WTC11 (cell line): ENCODE results near the gene CACNA1H. TPM values are rescaled to one million over a fixed set of nuclear protein-coding genes. Genes with fewer than 3 reads are reported as not detected.
A peak's percentile ranks its signal among the peaks of the same experiment; 100 is the strongest.

Experiments used
- ATAC-seq: fragments of 200-7000 bp; cut with Tn5 transposase; 2 replicates; pipeline ENCODE4 v1.10.0; 2021; ENCODE audit warnings: mild to moderate bottlenecking, moderate library complexity
- CTCF ChIA-PET: fragments of 300-600 bp; sonication (Branson Sonifier 250); formaldehyde crosslinking; loops from one replicate; lab custom pipeline; 2021; ENCODE audit warnings: antibody characterized with exemption; lab: Charles Lee
- POLR2A ChIA-PET: fragments of 350-600 bp; sonication (Branson Sonifier 250); formaldehyde crosslinking; loops from one replicate; lab custom pipeline; 2021; ENCODE audit warnings: antibody characterized with exemption; lab: Charles Lee
- DNase-seq: peaks from one replicate; pipeline ENCODE4 v3.0.0; 2021; ENCODE audit warnings: low spot score
- H3K27ac Mint-ChIP-seq: 2 replicates; pipeline ENCODE4 v1.8.0; 2021; ENCODE audit warnings: mixed read lengths
- H3K27me3 Mint-ChIP-seq: 2 replicates; pipeline ENCODE4 v1.8.0; 2021; ENCODE audit warnings: low read depth, mild to moderate bottlenecking, moderate library complexity, mixed read lengths
- H3K36me3 Mint-ChIP-seq: 2 replicates; pipeline ENCODE4 v1.8.0; 2021; ENCODE audit warnings: mixed read lengths
- H3K4me1 Mint-ChIP-seq: 2 replicates; pipeline ENCODE4 v1.8.0; 2022; ENCODE audit warnings: mixed read lengths
- H3K4me3 Mint-ChIP-seq: 2 replicates; pipeline ENCODE4 v1.8.0; 2021; ENCODE audit warnings: mild to moderate bottlenecking, moderate library complexity, mixed read lengths
- H3K9me3 Mint-ChIP-seq: 2 replicates; pipeline ENCODE4 v1.8.0; 2021; ENCODE audit warnings: mixed read lengths
- ATF1 ChIP-seq: sonication (generic); formaldehyde crosslinking; IDR thresholded peaks from 2 replicates; pipeline ENCODE4 v1.8.1; 2023; ENCODE audit warnings: mild to moderate bottlenecking, moderate library complexity, missing genetic modification reagents
- IRF2 ChIP-seq: sonication (generic); formaldehyde crosslinking; IDR thresholded peaks from 2 replicates; pipeline ENCODE4 v1.8.0; 2022; ENCODE audit warnings: low read depth, missing genetic modification reagents, borderline replicate concordance
- KAT7 ChIP-seq: sonication (generic); formaldehyde crosslinking; IDR thresholded peaks from 2 replicates; pipeline ENCODE4 v1.8.1; 2023; ENCODE audit warnings: missing genetic modification reagents, mild to moderate bottlenecking, borderline replicate concordance
- NFYB ChIP-seq: sonication (generic); formaldehyde crosslinking; conservative IDR thresholded peaks from 2 replicates; pipeline ENCODE4 v1.8.0; 2022; ENCODE audit warnings: low read depth, missing genetic modification reagents
- NR1H2 ChIP-seq: sonication (generic); formaldehyde crosslinking; IDR thresholded peaks from 2 replicates; pipeline ENCODE4 v1.9.0; 2021; ENCODE audit warnings: mild to moderate bottlenecking, moderate library complexity, missing genetic modification reagents
- OVOL2 ChIP-seq: fragments of 250-450 bp; sonication (Bioruptor Pico); IDR thresholded peaks from 2 replicates; pipeline ENCODE4 v1.9.0; 2021; ENCODE audit warnings: mild to moderate bottlenecking, borderline replicate concordance
- PRRX2 ChIP-seq: fragments of 250-450 bp; sonication (Bioruptor Pico); IDR thresholded peaks from 2 replicates; pipeline ENCODE4 v1.8.0; 2021; ENCODE audit warnings: mild to moderate bottlenecking
- ZNF219 ChIP-seq: sonication (generic); formaldehyde crosslinking; IDR thresholded peaks from 2 replicates; pipeline ENCODE4 v1.8.0; 2023; ENCODE audit warnings: missing genetic modification reagents, mild to moderate bottlenecking, borderline replicate concordance
- ZNF263 ChIP-seq: sonication (generic); formaldehyde crosslinking; IDR thresholded peaks from 2 replicates; pipeline ENCODE4 v1.8.1; 2022; ENCODE audit warnings: low read depth, mild to moderate bottlenecking, moderate library complexity, missing genetic modification reagents
- ZNF423 ChIP-seq: fragments of 250-450 bp; sonication (Bioruptor Pico); IDR thresholded peaks from 2 replicates; pipeline ENCODE4 v2.1.2; 2022; ENCODE audit warnings: mild to moderate bottlenecking, moderate library complexity
- ZNF671 ChIP-seq: fragments of 250-450 bp; sonication (Bioruptor Pico); IDR thresholded peaks from 2 replicates; pipeline ENCODE4 v1.8.0; 2021; ENCODE audit warnings: mild to moderate bottlenecking
- total RNA-seq: library from RNA; stranded (reverse); gene quantifications from 3 replicates; pipeline ENCODE4 v1.2.3, GENCODE V29; 2021
- TF ChIP-seq, protein P1 (sequence below): sonication (generic); formaldehyde crosslinking; IDR thresholded peaks from 2 replicates; pipeline ENCODE4 v1.8.1; 2023; ENCODE audit warnings: mild to moderate bottlenecking, missing genetic modification reagents, moderate library complexity
- TF ChIP-seq, protein P2 (sequence below): sonication (generic); formaldehyde crosslinking; IDR thresholded peaks from 2 replicates; pipeline ENCODE4 v1.8.1; 2022; ENCODE audit warnings: low read depth, missing genetic modification reagents, borderline replicate concordance
- TF ChIP-seq, protein P3 (sequence below): sonication (generic); formaldehyde crosslinking; IDR thresholded peaks from 2 replicates; pipeline ENCODE4 v1.8.0; 2023; ENCODE audit warnings: mild to moderate bottlenecking, missing genetic modification reagents
- TF ChIP-seq, protein P4 (sequence below): fragments of 250-450 bp; sonication (Bioruptor Pico); conservative IDR thresholded peaks from 2 replicates; pipeline ENCODE4 v1.9.0; 2021; ENCODE audit warnings: mild to moderate bottlenecking
- TF ChIP-seq, protein P5 (sequence below): sonication (generic); formaldehyde crosslinking; IDR thresholded peaks from 2 replicates; pipeline ENCODE4 v1.8.1; 2022; ENCODE audit warnings: low read depth, mild to moderate bottlenecking, moderate library complexity, missing genetic modification reagents, borderline replicate concordance
- TF ChIP-seq, protein P6 (sequence below): sonication (generic); formaldehyde crosslinking; IDR thresholded peaks from 2 replicates; pipeline ENCODE4 v1.8.1; 2023; ENCODE audit warnings: mild to moderate bottlenecking, missing genetic modification reagents

The CACNA1H gene
- total RNA-seq, 1 experiment from 2014 or later: 38.0 TPM

DNA sequence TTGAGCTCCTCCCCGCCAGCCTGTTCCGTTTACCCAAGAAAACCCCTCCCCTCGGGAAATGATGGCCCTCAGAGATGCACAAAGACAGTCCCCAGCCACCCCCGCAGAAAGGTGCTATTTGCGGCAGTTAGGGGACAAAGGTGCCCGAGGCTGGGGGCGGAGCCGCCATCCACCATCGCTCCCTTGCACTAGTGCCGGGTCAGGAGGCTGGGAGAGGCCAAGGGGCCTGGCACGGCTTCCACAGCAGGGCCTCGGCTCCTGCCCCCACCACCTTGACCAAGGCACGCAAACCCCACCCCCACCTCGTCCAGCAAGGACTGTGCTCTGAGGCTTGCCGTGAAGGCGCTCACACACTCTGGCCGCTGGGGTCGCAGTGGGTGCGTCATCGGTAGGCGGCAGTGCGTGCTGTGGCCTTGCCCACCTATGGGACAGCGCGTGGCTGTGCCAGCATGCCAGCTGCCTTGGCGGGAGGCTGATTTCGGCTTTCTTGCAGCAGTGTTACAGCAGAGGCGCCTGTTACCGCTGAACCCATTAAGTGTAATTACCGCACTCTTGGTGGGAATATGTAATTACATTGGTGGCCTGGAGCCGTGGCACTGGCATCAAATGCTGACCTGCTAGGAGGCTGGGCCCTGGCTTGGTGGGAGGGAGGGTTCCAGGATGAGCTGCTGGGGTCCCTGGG, 40.4 kb downstream of the CACNA1H start:
- no peaks in the 10 kb centered on the region for H3K9me3 Mint-ChIP-seq
- TF ChIP-seq KAT7 (CRISPR knock-in tag): no peak
- no peak for TF ChIP-seq OVOL2
- TF ChIP-seq NFYB (CRISPR knock-in tag): no peak
- TF ChIP-seq ZNF263 (CRISPR knock-in tag): no peak
- TF ChIP-seq PRRX2 (CRISPR knock-in tag): no peak
- TF ChIP-seq, protein P1, sequence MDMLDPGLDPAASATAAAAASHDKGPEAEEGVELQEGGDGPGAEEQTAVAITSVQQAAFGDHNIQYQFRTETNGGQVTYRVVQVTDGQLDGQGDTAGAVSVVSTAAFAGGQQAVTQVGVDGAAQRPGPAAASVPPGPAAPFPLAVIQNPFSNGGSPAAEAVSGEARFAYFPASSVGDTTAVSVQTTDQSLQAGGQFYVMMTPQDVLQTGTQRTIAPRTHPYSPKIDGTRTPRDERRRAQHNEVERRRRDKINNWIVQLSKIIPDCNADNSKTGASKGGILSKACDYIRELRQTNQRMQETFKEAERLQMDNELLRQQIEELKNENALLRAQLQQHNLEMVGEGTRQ (CRISPR knock-in tag): no peak
- TF ChIP-seq, protein P2, sequence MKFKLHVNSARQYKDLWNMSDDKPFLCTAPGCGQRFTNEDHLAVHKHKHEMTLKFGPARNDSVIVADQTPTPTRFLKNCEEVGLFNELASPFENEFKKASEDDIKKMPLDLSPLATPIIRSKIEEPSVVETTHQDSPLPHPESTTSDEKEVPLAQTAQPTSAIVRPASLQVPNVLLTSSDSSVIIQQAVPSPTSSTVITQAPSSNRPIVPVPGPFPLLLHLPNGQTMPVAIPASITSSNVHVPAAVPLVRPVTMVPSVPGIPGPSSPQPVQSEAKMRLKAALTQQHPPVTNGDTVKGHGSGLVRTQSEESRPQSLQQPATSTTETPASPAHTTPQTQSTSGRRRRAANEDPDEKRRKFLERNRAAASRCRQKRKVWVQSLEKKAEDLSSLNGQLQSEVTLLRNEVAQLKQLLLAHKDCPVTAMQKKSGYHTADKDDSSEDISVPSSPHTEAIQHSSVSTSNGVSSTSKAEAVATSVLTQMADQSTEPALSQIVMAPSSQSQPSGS: no peak
- no peak for TF ChIP-seq IRF2 (CRISPR knock-in tag)
- TF ChIP-seq, protein P3, sequence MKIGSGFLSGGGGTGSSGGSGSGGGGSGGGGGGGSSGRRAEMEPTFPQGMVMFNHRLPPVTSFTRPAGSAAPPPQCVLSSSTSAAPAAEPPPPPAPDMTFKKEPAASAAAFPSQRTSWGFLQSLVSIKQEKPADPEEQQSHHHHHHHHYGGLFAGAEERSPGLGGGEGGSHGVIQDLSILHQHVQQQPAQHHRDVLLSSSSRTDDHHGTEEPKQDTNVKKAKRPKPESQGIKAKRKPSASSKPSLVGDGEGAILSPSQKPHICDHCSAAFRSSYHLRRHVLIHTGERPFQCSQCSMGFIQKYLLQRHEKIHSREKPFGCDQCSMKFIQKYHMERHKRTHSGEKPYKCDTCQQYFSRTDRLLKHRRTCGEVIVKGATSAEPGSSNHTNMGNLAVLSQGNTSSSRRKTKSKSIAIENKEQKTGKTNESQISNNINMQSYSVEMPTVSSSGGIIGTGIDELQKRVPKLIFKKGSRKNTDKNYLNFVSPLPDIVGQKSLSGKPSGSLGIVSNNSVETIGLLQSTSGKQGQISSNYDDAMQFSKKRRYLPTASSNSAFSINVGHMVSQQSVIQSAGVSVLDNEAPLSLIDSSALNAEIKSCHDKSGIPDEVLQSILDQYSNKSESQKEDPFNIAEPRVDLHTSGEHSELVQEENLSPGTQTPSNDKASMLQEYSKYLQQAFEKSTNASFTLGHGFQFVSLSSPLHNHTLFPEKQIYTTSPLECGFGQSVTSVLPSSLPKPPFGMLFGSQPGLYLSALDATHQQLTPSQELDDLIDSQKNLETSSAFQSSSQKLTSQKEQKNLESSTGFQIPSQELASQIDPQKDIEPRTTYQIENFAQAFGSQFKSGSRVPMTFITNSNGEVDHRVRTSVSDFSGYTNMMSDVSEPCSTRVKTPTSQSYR (CRISPR knock-in tag): no peak
- TF ChIP-seq, protein P4, sequence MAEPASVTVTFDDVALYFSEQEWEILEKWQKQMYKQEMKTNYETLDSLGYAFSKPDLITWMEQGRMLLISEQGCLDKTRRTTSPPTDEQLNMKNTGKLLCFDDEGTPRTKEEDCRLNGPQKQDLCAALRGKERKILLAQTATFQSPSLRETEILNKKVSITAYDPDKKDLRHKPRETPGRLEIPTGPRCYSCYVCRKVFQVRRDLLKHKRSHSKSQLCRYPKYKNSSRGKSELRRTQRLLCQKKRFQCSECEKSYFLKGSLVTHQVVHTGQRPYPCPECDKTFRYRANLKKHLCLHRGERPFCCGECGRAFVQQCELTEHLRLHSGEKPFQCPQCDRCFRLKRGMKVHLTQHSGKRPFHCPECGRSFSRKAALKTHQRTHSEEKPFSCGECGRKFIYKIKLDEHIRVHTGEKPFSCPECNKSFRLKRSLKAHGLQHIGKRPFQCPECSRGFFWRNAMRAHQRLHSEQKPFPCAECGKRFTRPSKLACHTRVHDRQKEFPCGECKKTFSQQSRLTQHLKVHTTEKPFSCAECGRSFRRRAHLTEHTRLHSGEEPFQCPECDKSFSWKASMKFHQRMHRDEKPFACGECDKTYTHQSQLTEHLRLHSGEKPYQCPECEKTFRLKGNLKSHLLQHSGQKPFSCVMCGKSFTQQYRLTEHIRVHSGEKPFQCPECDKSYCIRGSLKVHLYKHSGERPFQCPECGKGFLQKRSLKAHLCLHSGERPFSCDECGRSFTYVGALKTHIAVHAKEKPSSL (CRISPR knock-in tag): no peak
- TF ChIP-seq, protein P5, sequence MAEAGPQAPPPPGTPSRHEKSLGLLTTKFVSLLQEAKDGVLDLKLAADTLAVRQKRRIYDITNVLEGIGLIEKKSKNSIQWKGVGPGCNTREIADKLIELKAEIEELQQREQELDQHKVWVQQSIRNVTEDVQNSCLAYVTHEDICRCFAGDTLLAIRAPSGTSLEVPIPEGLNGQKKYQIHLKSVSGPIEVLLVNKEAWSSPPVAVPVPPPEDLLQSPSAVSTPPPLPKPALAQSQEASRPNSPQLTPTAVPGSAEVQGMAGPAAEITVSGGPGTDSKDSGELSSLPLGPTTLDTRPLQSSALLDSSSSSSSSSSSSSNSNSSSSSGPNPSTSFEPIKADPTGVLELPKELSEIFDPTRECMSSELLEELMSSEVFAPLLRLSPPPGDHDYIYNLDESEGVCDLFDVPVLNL: no peak
- TF ChIP-seq ZNF671 (CRISPR knock-in tag): no peak
- H3K4me3 Mint-ChIP-seq: no peak overlapping the region
- no peaks in the 10 kb centered on the region for H3K27me3 Mint-ChIP-seq
- no peak for ATAC-seq
- H3K27ac Mint-ChIP-seq: no peak overlapping the region
- CTCF ChIA-PET: interaction anchor here (0.7 to 1.5 kb wide), 9 partner anchors 12 to 93 kb away, joined by 3 to 7 read pairs (median 4); no protein-coding TSS in a partner anchor
- H3K4me1 Mint-ChIP-seq: 0 out of 2 replicates have a peak, but pooled peaks cover 4% of the 10 kb centered on the region
- POLR2A ChIA-PET: no interaction called here
- no peaks in the 10 kb centered on the region for H3K36me3 Mint-ChIP-seq
- no peak for DNase-seq

DNA sequence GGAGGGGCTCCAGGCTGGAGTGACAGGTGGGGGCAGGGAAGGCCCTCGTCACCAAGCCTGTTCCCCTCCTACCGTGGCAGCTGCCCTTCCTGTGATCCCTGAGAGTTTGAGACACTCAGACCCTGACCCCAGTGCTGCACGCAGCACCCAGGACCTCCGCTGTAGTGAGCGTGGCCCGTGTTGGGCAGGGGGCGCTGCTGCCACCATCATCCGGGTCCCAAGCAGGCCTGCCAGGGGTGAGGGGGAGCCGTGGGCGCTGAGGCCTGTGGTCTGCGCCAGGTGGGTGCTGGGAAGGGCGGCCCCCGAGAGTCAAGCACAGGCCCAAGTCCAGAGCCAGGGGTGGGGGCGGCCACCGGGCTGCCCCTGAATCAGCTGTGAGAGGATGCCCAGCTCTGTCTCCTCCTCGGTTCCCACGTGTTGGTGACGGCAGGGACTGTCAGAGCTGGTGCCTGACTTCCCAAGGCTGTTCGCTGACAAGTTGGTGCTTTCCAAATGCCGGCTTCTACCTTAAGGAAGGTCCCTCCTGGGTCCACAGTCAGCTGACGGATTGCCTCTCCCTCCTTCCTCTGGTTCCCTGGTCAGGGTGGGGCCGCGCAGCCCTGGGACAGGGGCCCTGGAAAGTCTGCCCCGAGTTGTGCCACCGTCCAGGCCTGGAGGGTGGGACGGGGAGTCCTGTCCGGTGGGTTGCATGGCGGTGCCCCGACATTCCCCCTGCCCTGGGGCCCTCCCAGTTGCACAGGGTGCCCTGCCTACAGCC, 41.1 kb downstream of the CACNA1H start:
- Mint-ChIP-seq H3K4me1 (0 out of 2 replicates have a peak, but pooled peaks cover 4% of the 10 kb centered on the region), H3K27ac (no peak overlapping the region), H3K9me3 (no peaks in the 10 kb centered on the region), H3K4me3 (no peak overlapping the region), H3K36me3 (no peaks in the 10 kb centered on the region), H3K27me3 (no peaks in the 10 kb centered on the region)
- peak; percentile 27 for ATAC-seq
- TF ChIP-seq, protein P6, sequence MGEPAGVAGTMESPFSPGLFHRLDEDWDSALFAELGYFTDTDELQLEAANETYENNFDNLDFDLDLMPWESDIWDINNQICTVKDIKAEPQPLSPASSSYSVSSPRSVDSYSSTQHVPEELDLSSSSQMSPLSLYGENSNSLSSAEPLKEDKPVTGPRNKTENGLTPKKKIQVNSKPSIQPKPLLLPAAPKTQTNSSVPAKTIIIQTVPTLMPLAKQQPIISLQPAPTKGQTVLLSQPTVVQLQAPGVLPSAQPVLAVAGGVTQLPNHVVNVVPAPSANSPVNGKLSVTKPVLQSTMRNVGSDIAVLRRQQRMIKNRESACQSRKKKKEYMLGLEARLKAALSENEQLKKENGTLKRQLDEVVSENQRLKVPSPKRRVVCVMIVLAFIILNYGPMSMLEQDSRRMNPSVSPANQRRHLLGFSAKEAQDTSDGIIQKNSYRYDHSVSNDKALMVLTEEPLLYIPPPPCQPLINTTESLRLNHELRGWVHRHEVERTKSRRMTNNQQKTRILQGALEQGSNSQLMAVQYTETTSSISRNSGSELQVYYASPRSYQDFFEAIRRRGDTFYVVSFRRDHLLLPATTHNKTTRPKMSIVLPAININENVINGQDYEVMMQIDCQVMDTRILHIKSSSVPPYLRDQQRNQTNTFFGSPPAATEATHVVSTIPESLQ: no peak
- TF ChIP-seq ATF1 (CRISPR knock-in tag) (no peak), ZNF423 (CRISPR knock-in tag) (no peak), NR1H2 (CRISPR knock-in tag) (no peak), ZNF219 (CRISPR knock-in tag) (no peak)
- ChIA-PET POLR2A (no interaction called here), CTCF (interaction anchor here (0.7 to 1.5 kb wide), 10 partner anchors 12 to 137 kb away, joined by 3 to 7 read pairs (median 4); no protein-coding TSS in a partner anchor)
- DNase-seq: no peak
